ENCODE measurements around the gene PTPN23. TPM values are rescaled to one million over a fixed set of nuclear protein-coding genes. Genes with fewer than 3 reads are reported as not detected.
"Not testable (repeated sequence)": the region's sequence is repeated elsewhere in the genome, so short reads cannot be mapped to it uniquely, and the experiment has no call there.

The PTPN23 gene
- total RNA-seq, 2 donors from 2014 or later: 44.2 to 54.1 TPM

DNA sequence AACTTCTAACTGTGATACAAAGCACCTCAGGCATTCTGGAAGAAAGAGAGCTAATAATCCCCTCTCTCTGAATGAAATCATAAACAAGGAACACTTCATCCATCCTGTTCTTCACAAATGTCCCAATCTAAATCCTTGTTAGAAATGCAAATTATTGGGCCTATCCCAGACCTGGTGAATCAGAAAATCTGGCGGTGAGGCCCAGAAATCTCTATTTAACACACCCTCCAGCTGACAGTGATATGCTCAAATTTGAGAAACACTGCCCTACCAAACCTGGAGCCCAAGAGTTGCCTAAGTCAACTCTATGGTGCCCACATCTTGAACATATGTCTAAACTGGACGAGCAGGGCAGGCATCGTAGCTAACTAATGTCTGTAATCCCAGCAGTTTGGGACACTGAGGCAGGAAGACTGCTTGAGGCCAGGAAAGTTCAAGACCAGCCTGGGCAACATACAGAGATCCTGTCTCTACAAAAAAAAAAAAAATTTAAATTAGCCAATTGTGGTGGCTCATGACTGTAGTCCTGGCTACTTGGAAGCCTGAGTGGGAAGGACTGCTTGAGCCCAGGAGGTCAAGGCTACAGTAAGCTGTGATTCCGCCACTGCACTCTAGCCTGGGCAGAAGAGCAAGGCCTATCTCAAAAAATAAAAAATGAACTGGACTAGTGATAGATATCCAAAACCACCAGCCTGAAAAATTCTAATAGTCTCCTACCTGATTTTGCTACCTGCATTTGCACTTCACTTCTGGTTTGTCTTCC is 71.8 kb downstream of the PTPN23 start:
- no peak overlapping the region for H3K27ac ChIP-seq (ENCODE audit: low read depth, low read length)
- H3K27me3 ChIP-seq (ENCODE audit: control insufficient read depth, insufficient read depth, low read length, poor library complexity, severe bottlenecking): no peaks in the 10 kb centered on the region
- Mint-ChIP-seq H3K27ac (no peak overlapping the region), H3K36me3 (ENCODE audit: low read depth) (peaks cover 8% of the 10 kb centered on the region), H3K27me3 (ENCODE audit: insufficient read depth) (no peaks in the 10 kb centered on the region), H3K4me3 (no peak overlapping the region), H3K9me3 (no peaks in the 10 kb centered on the region), H3K4me1 (peaks cover 4% of the 10 kb centered on the region)
- TF ChIP-seq, protein P1, sequence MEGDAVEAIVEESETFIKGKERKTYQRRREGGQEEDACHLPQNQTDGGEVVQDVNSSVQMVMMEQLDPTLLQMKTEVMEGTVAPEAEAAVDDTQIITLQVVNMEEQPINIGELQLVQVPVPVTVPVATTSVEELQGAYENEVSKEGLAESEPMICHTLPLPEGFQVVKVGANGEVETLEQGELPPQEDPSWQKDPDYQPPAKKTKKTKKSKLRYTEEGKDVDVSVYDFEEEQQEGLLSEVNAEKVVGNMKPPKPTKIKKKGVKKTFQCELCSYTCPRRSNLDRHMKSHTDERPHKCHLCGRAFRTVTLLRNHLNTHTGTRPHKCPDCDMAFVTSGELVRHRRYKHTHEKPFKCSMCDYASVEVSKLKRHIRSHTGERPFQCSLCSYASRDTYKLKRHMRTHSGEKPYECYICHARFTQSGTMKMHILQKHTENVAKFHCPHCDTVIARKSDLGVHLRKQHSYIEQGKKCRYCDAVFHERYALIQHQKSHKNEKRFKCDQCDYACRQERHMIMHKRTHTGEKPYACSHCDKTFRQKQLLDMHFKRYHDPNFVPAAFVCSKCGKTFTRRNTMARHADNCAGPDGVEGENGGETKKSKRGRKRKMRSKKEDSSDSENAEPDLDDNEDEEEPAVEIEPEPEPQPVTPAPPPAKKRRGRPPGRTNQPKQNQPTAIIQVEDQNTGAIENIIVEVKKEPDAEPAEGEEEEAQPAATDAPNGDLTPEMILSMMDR (conservative IDR thresholded peaks at IDR 0.05): no peak
- H3K9me3 ChIP-seq (ENCODE audit: control insufficient read depth, low read length): no peaks in the 10 kb centered on the region
- 82 to 85% methylated on average over 3 to 4 of the region's 4 CpGs for WGBS, 2 experiments (ENCODE audit: insufficient coverage in 1 of 2, insufficient read length in 1 of 2)
- no peaks in the 10 kb centered on the region for H3K4me1 ChIP-seq (ENCODE audit: control insufficient read depth, insufficient read depth, low read length)
- H3K4me3 ChIP-seq (ENCODE audit: low read length): no peak overlapping the region
- no peaks in the 10 kb centered on the region for H3K36me3 ChIP-seq (ENCODE audit: control insufficient read depth, insufficient read depth, low read length)
- no peak overlapping the region for H3K9ac ChIP-seq (ENCODE audit: extremely low read depth, low read length, poor library complexity, severe bottlenecking)
- DNase-seq: no peak

DNA sequence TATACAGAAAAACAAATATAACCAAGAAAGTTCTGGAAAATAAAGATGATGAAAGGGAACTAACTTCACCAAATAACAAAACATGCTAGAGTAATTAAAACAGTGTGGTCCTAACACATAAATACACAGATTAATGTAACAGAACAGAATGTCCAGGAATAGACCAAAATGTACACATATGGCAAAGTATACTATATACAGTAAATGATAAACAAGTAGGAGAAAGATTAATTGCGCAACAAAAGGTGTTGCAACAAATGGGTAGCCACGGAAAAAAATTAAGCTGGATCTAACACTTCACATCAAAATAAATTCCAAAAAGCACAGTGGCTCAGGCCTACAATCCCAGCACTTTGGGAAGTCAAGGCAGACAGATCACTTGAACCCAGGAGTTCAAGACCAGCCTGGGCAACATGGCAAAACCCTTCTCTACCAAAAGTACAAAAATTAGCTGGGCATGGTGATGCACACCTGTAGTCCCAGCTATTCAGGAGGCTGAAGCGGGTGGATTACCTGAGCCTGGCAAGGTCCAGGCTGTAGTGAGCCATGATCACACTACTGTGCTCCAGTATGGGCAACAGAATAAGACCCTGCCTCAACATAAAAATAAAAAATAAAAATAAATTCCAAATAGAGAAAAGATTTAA is 75.1 kb downstream of the PTPN23 start:
- H3K4me3 Mint-ChIP-seq: no peak overlapping the region

DNA sequence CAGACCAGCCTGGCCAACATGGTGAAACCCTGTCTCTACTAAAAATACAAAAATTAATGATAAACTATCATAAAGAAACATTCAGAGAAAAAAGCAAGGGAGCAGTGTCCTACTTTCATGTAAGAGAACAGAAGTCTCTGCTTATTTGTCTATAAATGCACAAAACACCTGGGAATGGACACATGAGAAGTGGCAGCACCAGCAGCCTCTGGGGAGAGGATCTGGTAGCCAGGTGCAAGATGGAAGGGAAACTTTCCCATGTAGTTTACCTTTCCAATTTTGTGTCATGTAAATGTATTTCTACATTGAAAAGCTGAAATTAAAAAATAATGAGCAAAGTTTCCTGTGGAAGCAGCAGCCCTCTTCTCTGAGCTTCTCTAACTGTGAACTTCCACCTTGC is 76.2 kb downstream of the PTPN23 start:
- Histone ChIP-seq H3K36me3 (ENCODE audit: control insufficient read depth, insufficient read depth, low read length) (no peaks in the 10 kb centered on the region), H3K9ac (ENCODE audit: extremely low read depth, low read length, poor library complexity, severe bottlenecking) (no peak overlapping the region), H3K27ac (ENCODE audit: low read depth, low read length) (no peak overlapping the region), H3K27me3 (ENCODE audit: control insufficient read depth, insufficient read depth, low read length, poor library complexity, severe bottlenecking) (no peaks in the 10 kb centered on the region), H3K9me3 (ENCODE audit: control insufficient read depth, low read length) (peaks cover 6% of the 10 kb centered on the region), H3K4me1 (ENCODE audit: control insufficient read depth, insufficient read depth, low read length) (no peaks in the 10 kb centered on the region), H3K4me3 (ENCODE audit: low read length) (no peak overlapping the region)
- Mint-ChIP-seq H3K4me3 (no peak overlapping the region), H3K36me3 (ENCODE audit: low read depth) (peaks cover 21% of the 10 kb centered on the region), H3K27me3 (ENCODE audit: insufficient read depth) (no peaks in the 10 kb centered on the region), H3K9me3 (peaks cover 19% of the 10 kb centered on the region), H3K27ac (no peak overlapping the region), H3K4me1 (peaks cover 13% of the 10 kb centered on the region)
- DNase-seq: no peak
- TF ChIP-seq, protein P1 (conservative IDR thresholded peaks at IDR 0.05): no peak

More for the DNA sequence above, 75.1 kb downstream of the PTPN23 start:
- Histone ChIP-seq H3K4me3 (ENCODE audit: low read length) (no peak overlapping the region), H3K9me3 (ENCODE audit: control insufficient read depth, low read length) (peaks cover 6% of the 10 kb centered on the region), H3K27me3 (ENCODE audit: control insufficient read depth, insufficient read depth, low read length, poor library complexity, severe bottlenecking) (no peaks in the 10 kb centered on the region), H3K4me1 (ENCODE audit: control insufficient read depth, insufficient read depth, low read length) (no peaks in the 10 kb centered on the region), H3K9ac (ENCODE audit: extremely low read depth, low read length, poor library complexity, severe bottlenecking) (no peak overlapping the region), H3K27ac (ENCODE audit: low read depth, low read length) (no peak overlapping the region), H3K36me3 (ENCODE audit: control insufficient read depth, insufficient read depth, low read length) (no peaks in the 10 kb centered on the region)
- Mint-ChIP-seq H3K36me3 (ENCODE audit: low read depth) (peaks cover 19% of the 10 kb centered on the region), H3K4me1 (peaks cover 5% of the 10 kb centered on the region), H3K9me3 (peaks cover 18% of the 10 kb centered on the region), H3K27ac (no peak overlapping the region), H3K27me3 (ENCODE audit: insufficient read depth) (no peaks in the 10 kb centered on the region)
- TF ChIP-seq, protein P1 (conservative IDR thresholded peaks at IDR 0.05): no peak
- WGBS, 2 experiments (ENCODE audit: insufficient coverage in 1 of 2, insufficient read length in 1 of 2): 97 to 100% methylated on average over 1 to 3 of the region's 3 CpGs
- no peak for DNase-seq

DNA sequence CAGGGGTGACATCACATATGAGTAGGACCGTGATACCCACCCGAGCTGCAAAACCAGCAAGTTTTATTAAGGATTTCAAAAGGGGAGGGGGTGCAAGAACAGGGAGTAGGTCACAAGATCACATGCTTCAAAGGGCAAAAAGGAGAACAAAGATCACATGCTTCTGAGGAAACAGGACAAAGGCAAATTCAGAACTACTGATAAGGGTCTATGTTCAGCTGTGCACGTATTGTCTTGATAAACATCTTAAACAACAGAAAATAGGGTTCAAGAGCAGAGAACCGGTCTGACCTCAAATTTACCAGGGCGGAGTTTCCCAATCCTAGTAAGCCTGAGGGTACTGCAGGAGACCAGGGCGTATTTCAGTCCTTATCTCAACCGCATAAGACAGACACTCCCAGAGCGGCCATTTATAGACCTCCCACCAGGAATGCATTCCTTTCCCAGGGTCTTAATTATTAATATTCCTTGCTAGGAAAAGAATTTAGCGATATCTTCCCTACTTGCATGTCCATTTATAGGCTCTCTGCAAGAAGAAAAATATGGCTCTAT is 78.8 kb downstream of the PTPN23 start:
- not testable (repeated sequence) for H3K4me3 ChIP-seq (ENCODE audit: low read length)

More for the DNA sequence above, 78.8 kb downstream of the PTPN23 start:
- H3K27me3 Mint-ChIP-seq (ENCODE audit: insufficient read depth); H3K4me3 Mint-ChIP-seq; H3K36me3 ChIP-seq (ENCODE audit: control insufficient read depth, insufficient read depth, low read length); H3K4me1 ChIP-seq (ENCODE audit: control insufficient read depth, insufficient read depth, low read length); H3K9me3 ChIP-seq (ENCODE audit: control insufficient read depth, low read length); H3K27ac Mint-ChIP-seq; H3K27me3 ChIP-seq (ENCODE audit: control insufficient read depth, insufficient read depth, low read length, poor library complexity, severe bottlenecking); H3K27ac ChIP-seq (ENCODE audit: low read depth, low read length); H3K9ac ChIP-seq (ENCODE audit: extremely low read depth, low read length, poor library complexity, severe bottlenecking); DNase-seq: not testable (repeated sequence)
- 96% methylated on average over 8 to 9 of the region's 9 CpGs for WGBS, 2 experiments (ENCODE audit: insufficient coverage in 1 of 2, insufficient read length in 1 of 2)
- Mint-ChIP-seq H3K36me3 (ENCODE audit: low read depth) (peaks cover 22% of the 10 kb centered on the region), H3K4me1 (peaks cover 23% of the 10 kb centered on the region), H3K9me3 (peaks cover 19% of the 10 kb centered on the region)

Measured in endodermal cell (in vitro differentiated cells).